PC-3 (cell line): ENCODE results near the gene TMEM114.

Source experiments
- EZH2 ChIP-seq: fragments of 300-600 bp; sonication (generic); IDR thresholded peaks from one replicate; pipeline ENCODE4 v1.6.1; 2017; ENCODE audit warnings: antibody characterized with exemption, mild to moderate bottlenecking, low read length; ENCODE audit not compliant: unreplicated experiment
- TF ChIP-seq, protein P1 (sequence below): fragments of 300-600 bp; sonication (generic); conservative IDR thresholded peaks from 2 replicates; pipeline ENCODE4 v1.5.1; 2017; ENCODE audit warnings: antibody characterized with exemption, low read depth, mild to moderate bottlenecking, low read length

DNA sequence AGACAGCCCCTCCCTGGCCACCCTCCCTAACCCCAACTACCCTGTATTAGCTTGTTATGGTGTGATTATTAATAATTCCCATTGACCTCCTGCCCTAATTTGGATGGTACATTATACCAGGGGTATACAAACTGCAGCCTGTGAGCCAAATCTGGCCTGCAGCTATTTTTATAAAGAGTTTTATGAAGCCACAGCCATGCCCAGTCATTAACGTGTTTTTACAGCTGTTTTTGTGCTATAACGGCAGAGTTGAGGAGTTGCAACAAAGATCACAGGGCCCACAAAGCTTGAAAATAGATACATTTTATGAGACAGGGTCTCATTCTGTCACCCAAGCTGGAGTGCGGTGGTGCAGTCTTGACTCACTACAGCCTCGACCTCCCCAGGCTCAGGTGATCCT, 37.1 kb upstream of the TMEM114 start:
- TF ChIP-seq, protein P1, sequence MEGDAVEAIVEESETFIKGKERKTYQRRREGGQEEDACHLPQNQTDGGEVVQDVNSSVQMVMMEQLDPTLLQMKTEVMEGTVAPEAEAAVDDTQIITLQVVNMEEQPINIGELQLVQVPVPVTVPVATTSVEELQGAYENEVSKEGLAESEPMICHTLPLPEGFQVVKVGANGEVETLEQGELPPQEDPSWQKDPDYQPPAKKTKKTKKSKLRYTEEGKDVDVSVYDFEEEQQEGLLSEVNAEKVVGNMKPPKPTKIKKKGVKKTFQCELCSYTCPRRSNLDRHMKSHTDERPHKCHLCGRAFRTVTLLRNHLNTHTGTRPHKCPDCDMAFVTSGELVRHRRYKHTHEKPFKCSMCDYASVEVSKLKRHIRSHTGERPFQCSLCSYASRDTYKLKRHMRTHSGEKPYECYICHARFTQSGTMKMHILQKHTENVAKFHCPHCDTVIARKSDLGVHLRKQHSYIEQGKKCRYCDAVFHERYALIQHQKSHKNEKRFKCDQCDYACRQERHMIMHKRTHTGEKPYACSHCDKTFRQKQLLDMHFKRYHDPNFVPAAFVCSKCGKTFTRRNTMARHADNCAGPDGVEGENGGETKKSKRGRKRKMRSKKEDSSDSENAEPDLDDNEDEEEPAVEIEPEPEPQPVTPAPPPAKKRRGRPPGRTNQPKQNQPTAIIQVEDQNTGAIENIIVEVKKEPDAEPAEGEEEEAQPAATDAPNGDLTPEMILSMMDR, result no peak
- TF ChIP-seq EZH2, result no peak
